GM21737 (cell line): ENCODE measurements around the gene ZNF292.
"Not testable (repeated sequence)": the region's sequence is repeated elsewhere in the genome, so short reads cannot be mapped to it uniquely, and the experiment has no call there.

Experiments used
- ATAC-seq: cut with Tn5 transposase; IDR thresholded peaks from one replicate; pipeline ENCODE4 v1.9.1; 2021; ENCODE audit warnings: mild to moderate bottlenecking, moderate library complexity; ENCODE audit not compliant: unreplicated experiment

The ZNF292 gene

DNA sequence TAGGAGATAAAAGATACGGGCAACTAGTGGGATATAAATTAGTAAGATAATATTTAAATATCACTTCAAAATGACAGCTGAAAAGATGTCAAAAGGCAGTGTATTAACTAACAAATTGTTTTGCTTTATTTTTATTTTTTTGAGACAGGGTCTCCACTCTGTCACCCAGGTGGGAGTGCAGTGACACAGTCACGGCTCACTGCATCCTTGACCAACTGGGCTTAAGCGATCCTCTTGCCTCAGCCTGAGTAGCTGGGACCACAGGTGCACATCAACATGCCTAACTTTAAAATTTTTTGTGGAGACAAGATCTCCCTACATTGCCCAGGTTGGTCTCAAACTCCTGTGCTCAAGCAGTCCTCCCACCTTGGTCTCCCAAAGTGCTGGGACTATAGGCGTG, 5.9 kb downstream of the ZNF292 start:
- ATAC-seq, result no peak

DNA sequence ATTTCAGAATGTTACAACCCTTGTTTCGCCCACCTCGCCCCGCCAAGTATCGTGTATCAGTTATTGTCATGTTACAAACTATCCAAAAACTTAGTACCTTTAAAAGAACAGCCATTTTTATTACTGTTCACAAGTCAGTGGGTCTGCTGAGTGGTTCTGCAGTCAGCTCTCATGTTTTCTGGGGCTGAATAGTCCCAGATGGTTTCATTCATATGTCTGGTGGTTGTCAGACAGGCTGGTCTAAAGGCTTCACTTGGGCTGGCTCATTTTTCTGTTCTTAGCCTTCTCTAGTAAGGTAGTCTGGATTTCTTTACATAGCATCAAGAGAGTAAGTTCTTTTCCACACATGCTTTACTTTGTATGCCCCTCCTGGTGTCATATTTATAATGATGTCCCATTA, 8.6 kb downstream of the ZNF292 start:
- no peak for ATAC-seq

DNA sequence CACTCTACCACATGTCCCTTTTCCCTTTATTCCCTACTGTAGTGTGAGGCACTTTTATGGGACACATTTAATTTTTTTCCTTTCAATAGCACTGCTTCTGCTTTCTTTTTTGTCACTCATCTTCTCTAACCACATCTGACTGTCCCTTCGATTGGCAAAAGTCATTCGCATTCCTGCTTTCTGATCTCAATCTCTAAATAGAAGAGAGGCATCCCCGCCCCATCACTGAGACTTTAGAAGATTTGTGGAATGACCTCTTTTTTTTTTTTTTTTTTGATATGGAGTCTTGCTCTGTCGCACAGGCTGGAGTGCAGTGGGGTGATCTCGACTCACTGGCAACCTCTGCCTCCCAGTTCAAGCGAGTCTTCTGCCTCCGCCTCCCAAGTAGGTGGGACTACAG, 9.1 kb downstream of the ZNF292 start:
- ATAC-seq, result no peak

DNA sequence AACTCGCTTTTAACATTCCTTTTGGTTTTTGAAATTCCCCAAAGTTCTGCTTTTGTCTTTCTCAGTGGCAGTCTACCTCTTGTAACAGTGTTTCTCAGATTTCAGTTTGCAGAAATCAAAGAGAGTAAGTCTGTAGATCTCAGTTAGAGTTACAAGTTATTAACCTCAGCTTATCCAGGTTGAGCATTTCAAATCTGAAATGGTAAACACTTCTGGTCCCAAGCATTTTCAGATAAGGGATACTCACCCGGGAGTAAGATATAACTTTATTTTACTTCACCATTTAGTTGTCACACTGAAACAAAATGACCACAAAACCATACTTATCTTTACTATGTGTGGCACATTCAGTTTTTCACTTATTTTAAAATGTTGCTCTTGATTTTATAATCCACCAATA, 9.8 kb downstream of the ZNF292 start:
- ATAC-seq, result no peak

DNA sequence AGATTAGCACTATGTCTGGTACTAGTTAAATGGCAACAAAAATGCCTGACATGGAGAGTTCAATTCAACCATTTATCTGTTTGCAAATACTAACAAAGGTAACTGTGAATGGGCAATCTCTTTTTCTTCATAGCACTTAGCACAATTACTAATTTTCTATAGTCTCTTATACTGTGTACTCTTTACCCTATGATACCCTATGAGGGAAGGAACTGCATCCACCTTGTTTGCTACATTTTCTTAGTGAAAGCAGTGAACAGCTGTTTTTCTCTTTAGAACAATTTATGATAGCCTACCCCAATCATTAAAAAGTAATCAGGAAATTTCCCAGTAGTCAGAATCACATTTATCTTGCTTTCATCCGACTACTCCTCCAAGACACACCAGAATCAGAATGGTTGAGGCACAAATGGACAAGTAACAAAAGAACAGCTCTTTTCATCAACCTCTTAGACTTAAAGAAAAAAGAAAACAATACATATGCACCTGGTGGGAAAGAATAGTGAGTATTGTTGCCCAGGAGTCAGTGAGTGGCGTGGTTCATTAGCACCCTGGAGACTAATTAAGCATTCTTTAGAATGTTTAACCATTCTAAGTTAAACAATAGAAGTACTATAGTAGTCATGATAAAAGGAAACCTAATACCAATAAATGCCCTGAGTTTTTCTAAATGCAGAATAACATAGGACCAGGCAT, 16.7 kb downstream of the ZNF292 start:
- ATAC-seq, result no peak

DNA sequence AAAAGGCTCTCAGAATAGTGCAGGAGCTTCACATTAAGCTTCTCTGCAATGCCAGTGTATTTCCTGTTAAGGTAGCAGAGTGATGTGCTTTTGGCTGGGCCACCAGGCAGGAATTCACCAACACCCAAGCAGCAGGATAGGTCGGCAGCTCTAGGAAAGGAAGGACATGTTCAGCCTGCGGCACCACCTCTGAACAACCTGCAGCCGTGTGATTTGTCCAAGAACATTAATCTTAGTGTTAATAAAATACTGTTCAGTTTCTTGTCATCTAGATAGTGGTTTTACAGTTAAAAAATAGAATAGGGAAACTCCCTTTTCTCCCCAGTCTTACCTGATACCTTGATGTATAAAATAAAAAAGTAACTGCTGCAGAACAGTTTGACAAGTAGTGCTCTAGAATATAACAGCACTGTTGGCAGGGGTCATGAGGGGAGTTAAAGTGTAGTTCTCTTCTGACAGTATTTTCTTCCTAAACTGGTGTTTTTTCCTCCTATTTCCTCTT, 18.8 kb downstream of the ZNF292 start:
- ATAC-seq, result no peak

DNA sequence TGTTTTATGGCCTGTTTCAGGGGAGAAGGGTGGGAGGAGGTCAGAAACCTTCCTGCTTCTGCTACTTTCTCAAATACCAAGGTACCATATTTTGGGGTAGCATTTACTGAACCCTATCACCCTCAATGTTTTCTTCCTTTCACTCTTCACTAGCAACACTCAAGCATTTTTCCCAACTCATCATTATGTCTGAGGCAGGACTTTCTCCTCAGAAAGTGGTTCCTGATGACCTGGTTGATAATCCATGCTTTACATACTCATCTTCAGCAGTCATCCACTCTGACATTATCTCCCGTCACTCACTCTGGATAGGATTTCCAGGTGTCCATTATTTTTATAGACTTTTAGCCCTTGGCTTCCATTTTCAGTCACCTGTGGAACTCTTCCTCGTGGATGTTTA, 21.1 kb downstream of the ZNF292 start:
- no peak for ATAC-seq

DNA sequence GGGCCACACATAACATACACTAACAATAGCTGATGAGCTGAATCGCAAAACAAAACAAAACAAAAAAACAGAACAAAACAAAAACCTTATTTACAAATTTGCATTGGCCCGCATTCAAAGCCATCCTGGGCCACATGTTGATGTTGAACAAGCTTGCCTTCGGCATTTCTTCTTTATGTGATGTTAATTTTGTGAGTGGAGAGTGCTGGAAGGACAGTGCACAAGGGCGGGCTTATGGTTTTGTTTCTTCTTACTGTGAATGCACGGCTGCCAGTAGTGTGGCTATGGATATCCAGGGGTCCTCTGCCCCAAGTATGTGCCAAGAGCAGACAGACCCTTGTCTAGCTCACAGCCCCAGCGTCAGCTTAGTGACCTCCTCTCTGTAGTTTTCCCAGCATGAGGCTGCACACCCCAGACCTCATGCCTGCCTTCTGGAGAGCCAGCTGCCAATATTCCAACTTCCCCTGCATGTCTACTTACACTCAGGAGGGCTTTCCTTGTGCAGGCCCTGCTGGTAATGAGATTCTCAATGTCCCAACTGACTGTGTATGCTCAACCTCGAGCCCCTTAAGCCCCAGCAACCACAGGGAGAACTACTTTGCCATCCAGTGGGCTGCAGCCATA, 24.9 kb downstream of the ZNF292 start:
- no peak for ATAC-seq

DNA sequence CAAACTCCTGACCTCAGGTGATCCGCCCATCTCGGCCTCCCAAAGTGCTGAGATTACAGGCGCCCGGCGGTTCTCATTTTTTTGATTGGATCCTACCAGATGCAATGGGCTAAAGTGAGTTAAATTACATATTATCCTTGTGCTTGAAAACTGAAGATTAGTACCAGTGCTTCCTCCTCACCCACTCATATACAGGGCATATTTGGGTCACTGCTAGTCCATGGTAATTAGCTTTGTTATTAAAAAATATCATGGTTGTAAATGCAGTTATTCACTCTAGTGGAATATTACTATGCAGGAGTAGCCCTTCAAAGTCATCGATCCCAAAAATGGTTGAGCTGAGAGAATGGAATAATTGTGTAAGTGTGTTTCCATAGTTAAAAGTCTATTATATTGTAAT, 26.5 kb downstream of the ZNF292 start:
- ATAC-seq, result no peak

DNA sequence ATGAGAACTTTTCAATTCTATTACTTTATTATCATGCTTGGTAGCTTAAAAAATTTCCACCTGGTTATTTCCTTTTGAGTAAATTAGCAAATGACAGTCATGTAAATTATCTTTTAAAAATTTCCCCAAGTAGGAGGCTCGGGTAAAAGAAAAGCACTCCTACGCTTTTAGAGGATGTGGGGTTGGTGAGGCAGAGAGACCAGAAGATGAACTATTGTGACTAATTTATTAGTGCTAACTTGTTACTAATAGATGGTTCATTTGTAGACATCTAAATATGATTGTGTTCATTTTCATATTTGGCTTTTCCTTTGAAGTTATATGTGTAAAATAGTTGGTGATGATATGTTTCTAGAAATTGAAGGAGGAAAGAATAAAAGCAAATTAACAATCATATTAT, 27.0 kb downstream of the ZNF292 start:
- ATAC-seq, result peak; percentile 74

DNA sequence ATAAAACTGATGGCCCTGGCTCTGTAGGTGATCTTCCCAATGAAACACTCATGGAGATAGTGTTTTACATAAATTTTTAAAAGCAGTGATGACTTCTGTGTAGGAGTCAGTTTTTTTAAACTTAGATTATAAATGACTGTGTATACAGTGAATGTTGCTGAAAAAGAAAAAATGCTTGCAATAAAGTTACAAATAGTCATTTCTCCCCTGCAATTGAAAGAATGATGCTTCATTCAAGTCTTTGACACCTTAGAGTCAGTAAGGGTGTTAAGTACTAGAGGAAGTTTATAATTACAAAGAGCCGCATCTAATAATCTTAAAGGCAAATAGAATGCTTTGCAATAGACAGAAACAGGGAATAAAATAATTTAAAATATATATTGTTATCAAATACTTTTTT, 27.6 kb downstream of the ZNF292 start:
- no peak for ATAC-seq

DNA sequence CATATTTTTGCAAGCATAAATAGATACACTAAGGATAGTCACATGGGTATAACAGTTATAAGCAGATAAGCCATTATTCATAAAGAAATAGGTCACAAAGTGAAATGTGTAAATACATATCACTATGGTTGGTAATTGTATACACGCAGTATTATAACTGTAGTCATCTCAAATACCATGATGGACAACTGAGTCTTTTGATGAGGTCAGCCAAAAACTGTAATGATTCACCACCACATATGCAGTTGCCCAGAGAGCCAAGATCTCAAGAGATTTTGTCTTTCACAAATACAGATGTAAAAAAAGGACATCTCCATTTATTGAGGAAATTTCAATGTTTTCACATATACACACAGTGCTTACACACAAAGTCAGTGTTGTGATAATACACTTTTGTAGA, 28.3 kb downstream of the ZNF292 start:
- ATAC-seq, result no peak

DNA sequence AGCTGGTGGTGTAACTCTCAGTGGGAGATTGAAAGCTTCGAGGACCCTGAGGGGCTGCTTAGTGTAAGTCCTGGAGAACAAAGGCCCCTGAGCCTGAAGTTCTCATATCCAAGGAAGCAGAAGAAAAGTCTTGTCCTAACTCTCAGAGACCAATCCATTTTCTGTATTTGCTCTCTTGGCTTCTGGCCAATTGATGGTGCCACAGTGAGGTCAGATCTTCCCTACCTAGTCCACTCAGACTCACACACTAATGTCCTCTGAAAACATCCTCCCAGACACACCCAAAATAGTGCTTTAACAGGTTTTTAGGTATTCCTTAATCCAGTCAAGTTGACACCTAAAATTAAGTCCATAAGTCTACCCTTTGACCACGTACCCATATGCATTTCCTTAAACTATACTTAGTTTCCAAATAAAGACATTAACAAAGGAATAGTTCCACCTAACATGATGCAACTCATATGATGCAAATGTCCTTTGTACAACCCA, 29.4 kb downstream of the ZNF292 start:
- ATAC-seq, result no peak

DNA sequence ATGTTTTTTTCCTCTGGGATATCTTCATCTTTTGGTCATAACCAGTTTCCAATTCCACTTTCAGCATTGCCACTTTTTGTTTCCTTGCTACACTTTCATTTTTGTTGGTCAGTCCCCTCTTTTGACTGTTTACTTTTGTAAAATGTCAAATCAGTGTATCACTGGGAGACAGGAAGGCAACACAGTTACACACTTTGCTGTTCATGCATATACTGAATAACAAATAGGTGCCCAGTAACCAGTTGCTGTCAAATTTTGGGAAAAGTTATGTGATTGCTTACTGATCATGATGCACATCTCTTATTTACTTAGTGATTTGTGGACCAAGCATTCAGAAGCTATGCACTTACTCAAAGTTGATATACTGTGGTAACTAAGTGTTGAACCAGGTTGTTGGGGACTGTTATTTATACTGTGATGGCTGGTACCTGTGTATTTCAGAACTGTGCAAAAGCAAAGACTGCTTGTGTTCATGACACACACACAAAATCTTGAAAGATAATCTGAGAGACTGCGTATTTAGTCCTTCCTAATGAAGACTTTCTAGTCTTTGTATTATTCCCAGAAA, 41.0 kb downstream of the ZNF292 start:
- no peak for ATAC-seq

DNA sequence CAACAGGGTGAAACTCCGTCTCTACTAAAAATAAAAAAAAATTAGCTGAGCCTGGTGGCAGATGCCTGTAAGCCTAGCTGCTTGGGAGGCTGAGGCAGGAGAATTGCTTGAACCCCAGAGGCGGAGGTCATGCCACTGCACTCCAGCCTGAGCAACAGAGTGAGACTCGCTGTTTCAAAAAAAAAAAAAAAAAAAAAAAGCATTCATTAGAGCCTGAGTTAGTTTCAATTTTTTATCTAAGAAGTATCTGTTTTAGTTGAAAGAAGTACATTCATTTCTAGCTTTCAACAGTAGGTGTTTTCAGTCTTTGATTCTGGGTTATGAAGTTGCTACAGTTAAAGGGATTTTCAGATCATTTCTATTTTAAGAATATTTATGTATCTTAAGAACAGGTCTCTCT, 42.2 kb downstream of the ZNF292 start:
- ATAC-seq, result no peak

DNA sequence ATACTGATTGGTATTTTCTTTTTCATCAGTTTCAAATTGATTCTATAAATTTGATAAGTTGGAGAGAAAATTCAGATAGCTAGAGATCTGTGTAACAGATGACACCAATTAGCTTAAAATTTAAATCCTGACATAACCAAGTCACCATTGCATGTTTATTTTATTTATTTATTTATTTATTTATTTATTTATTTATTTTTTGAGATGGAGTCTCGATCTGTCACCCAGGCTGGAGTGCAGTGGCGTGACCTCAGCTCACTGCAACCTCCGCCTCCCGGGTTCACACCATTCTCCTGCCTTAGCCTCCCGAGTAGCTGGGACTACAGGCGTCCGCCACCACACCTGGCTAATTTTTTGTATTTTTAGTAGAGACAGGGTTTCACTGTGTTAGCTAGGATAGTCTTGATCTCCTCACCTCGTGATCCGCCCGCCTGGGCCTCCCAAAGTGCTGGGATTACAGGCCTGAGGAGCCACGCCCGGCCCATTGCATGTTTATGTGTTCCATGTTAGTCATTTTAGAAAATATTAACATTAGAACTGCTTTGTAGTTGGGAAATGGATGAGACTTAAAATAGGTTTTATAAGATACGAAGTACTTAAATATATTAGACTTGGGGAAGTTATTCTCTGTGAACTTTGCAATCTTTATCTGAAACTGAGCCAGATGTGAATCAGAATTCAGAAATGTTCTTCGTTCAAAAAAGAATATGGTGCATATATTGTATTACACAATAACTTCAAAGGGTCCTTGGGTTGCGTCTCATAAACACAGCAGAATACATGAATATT, 42.9 kb downstream of the ZNF292 start:
- not testable (repeated sequence) for ATAC-seq

DNA sequence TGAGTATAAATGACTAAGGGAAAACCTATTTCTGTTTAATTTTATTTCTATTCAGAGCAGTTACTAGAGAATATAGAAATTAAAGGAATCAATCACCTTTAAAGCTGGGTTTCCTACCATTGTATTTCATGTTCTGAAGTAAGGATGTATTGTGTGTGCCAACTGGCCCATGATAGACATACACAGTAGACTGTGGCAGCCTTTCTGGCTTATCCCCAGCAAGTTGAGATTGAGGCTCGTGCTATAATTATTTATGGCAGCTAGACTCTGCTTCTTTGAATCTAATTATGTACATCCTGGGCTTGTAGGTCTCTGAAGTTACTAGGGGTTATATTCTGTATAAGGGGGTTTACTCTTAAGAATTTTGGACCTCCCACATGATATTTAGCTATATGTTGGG, 44.4 kb downstream of the ZNF292 start:
- ATAC-seq, result no peak

DNA sequence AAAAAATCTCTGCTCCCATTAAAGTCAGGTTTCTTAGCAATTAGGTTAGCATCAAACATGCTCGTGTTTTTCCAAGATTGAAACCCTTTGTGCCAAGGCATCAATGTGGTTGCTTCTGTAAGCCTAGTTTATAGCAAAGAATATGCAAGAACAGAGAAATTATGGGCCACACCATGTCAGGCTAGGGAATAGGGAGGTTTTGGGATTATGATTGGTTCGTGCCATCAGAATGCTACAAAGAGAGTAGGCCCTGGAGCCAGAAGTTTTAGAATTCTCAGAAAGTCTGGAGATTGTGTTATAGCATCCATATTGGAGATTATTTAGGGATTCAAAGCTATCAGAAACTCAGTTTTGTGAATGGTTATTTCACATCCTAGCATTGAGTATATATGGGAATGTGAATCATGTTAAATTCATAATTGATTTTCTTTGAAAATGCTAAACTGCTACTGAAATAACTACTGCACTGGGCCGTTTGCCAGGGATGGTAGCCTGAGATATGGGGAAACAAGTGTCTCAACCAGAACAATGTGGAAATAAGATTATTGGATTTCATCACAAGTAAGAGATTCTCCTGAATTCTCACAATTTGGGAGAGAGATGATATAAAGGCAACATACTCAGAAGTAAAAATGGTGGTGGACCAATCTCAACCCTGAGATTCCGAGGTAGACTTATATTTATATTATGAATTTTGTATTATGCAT, 45.3 kb downstream of the ZNF292 start:
- ATAC-seq, result no peak

DNA sequence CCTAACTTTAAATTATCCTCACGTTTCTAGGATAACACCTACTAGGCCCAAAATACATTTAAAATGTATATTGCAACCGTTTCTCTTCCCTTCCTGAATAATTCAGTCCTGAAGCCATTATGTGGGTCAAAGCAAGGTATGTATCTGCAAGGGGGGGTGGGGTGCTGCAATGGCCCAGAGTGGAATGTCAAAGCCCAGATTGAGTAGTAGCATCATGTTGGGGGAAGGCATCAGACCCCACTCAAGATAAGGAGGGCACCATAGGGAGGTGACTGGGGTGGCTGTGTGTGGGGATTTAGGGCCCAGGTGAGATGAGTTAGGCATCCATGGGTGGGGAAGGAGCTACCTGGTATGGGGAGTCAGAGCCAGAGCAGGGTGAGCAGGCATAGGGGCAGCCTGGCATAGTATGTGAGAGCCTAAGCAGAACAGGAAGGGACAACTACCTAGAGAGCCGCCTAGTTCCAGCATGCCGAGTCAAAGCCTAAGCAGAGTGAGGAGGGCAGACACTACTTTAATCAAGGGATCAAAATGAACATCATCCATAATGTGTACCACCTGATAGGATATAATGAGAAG, 48.2 kb downstream of the ZNF292 start:
- no peak for ATAC-seq

DNA sequence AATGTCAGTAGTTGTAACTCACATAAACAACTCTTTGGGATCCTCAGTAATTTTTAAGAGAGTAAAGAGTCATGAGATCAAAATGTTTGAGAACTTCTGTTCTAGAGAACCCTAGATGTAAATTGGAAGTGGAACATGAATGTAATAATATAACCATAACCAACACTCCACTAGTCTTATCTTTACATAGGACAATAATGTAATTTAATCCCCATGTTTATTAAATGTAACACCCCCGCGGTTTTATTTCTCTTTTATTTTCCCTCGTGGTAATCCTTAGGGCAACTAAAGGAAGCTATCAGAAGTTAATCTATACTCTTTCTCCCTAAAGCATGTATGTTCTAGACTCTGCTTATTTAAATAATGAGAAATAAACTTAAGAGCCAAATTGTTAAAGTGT, 54.4 kb downstream of the ZNF292 start:
- ATAC-seq, result no peak

DNA sequence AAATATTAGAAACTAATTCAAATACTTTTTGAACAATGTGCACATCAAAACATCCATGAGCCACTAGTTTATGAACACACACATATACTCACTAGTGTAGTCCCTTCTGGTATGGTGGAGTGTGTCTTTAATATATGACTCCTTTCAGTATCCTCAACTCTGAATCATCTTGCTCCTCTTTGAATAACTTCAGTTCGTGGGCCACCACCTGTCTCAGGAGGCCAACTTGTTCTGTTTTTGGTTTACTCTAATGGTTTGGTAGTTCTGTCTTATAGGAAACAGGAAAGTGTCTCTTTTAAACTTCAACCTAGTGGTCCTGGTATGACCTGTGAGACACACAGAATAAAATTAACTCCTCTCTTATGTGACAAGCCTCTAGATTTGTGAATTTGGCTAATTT, 55.6 kb downstream of the ZNF292 start:
- ATAC-seq, result peak; percentile 93
